HG02885 (cell line): ENCODE results near the gene PRSS8.

ENCODE experiments used
- ATAC-seq: cut with Tn5 transposase; IDR thresholded peaks from one replicate; pipeline ENCODE4 v1.9.1; 2021; ENCODE audit warnings: mild to moderate bottlenecking; ENCODE audit not compliant: unreplicated experiment, poor library complexity

PRSS8 gene

DNA sequence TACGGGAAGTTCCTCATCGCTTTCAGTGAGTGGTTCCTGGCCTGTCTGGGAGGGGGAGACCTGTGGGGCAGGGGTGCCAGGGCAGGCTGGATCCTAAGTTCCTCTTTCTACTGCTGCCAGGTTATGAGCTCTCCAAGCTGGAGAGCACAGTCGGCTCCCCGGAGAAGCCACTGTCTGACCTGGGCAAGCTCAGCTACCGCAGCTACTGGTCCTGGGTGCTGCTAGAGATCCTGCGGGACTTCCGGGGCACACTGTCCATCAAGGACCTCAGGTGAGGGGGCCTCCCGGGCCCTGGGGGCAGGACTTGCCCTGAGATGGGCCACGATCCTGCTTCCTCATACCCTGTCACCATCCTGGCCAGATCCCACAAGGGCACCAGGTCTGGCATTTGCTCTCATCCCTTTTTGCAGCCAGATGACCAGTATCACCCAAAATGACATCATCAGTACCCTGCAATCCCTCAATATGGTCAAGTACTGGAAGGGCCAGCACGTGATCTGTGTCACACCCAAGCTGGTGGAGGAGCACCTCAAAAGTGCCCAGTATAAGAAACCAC is 5.1 kb downstream of the PRSS8 start:
- ATAC-seq = no peak

- no peak for ATAC-seq
Measured at GRCh38 chr16:31129568-31130335, 5.8 kb downstream of the PRSS8 start.

DNA sequence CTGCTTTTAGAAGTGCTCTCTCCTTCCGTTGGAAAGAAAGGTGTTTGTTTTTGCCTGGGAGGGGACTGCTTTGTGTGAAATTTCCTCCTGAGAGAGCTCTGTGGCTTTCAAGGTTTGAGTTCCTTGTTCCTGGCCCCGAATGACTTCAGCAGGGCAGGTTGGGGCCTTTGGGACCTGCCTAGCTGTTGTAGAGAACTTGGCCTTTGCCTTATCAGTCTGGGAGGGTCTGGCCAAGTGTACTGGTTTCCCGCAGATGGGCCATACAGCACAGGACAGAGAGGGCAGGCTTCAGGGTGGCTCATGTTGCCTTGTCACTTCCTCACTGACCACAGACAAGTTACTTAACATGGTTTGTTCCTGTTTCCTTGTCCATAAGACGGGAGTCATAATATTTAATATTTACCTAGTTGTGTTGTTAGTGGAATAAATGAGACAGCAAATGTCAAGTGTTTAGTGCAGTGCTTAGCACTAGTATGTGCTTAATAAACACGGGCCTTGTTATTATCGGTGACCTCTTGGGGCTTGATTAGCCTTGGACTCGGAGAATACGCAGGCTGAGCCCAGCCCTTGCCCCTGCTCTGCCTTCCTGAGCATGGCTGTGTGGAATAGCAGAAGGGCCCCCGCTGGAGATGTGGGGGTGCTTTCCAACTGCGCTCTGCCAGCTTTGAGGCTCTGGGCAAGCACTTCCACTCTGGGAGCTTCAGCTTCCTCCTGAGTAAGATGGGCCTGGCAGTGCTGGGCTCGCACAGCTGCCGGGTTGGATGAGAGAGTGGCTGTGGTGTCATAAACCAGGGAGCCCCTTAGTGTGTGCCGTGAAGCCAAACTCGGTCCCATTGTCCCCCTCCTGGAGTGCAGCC is 6.6 kb downstream of the PRSS8 start:
- no peak for ATAC-seq

- ATAC-seq = no peak
Measured at GRCh38 chr16:31127182-31127581, 8.3 kb downstream of the PRSS8 start.

DNA sequence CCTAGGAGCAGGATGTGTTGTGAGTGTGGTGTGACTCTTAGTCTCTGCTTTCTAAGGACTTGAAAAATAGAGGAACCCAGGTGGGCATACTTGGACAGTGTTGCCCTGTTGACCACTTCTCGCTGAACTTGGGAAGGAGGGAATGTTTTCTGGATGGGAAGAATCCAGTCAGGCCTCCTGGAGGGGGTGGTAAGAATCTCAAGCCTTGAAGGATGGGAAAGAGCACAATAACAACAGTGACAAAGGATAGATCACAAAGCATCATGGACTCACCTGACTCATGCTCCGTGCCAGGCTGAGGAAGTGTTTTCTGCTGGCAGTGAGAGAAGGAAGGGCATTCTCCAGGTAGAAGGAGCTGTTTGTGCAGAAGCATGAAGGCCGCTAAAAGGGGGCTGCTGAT is 9.7 kb downstream of the PRSS8 start:
- no peak for ATAC-seq

- no peak for ATAC-seq
Measured at GRCh38 chr16:31120129-31120528, 15.4 kb downstream of the PRSS8 start.

DNA sequence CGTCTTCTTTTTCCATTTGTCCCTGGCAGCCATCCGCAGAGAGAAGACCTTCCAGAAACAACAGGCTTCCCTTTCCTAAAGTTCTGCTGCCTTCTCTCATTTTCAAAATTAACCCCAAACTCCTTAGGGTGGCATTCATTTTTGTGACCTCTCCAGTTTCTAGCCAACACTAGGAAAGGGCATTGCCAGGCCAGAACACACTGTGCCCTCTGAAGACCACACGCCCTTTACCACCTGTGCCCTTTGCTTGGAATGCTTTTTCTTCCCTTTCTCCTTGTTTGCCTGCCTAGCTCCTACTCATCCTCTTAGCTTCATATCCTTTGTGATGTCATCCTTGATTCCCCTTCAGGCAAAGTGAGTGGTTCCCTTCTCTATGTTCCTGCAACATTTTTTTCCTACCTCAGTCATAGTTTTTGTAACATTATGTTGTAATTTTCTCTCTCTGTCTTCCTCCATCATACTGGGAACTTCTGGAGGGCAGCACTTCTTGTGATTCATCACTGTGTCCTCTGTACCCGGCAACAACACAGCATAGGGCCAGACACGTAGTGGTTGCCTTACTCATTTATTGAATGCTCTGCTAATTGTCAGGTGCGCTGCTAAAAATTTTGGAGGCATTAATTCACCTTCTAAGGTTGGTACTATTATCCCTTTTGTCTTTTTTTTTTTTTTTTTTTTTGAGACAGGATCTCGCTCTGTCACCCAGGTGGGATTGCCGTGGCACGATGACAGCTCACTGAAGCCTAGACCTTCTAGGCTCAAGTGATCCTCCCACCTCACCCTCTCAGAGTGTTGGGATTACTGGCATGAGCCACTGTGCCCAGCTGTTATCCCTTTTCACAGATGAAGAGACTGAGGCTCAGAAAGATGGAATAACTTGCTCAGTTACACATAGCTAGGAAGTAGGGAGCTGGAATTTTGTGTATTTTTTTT is 17.0 kb downstream of the PRSS8 start:
- no peak for ATAC-seq

DNA sequence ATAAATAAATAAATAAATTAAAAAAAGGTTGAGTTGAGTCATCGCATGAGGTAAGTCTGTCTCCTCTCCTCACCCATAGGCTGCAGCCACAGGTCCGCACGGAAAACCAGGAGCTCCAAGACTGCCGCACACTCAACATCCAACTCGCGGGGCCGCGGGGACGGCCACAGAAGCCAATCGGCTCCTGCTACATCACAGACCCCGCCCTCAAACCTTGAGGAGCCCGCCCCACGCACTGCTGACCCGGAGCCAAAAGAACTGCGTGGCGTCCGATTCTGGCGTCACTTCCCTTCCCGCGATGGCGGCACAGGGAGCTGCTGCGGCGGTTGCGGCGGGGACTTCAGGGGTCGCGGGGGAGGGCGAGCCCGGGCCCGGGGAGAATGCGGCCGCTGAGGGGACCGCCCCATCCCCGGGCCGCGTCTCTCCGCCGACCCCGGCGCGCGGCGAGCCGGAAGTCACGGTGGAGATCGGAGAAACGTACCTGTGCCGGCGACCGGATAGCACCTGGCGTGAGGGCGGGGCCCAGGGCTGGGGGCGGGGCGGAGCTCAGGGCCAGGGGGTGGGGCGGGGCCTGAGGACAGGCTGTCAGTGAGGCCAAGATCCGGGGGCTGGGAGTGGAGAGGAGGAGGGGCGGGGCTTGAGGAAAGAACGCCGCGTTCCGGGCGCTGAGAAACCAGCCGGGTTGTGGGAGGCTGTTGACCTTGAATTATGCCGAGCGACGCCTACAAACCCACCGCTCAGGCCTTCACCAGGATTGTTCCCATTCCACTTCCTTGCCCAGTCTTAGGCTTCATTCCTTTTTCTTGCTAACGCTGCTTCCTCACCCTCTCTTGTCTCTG is 17.9 kb downstream of the PRSS8 start, which contains the start of gene KAT8:
TSS of gene KAT8 (plus strand) at position 281 of the 839 bp plus-strand sequence. CDS start at position 299, 18 bp downstream.
- peak; percentile 89 for ATAC-seq

DNA sequence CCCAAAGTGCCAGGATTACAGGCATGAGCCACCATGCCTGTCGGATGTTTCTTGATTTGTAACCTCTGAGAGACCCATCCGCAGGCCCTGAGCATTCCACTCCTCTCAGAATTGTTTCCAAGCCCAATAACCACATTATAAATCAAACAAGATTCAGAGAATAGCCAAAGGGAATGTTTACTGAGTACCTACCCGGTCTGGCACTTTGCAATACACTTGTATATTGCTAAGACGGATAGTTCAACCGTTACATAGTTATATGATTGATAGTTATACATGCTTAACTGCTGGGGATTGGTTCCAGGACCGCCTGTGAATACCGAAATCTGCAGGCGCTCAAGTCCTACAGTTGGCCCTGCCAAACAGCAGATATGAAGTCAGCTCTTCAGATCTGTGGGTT is 21.1 kb downstream of the PRSS8 start:
- ATAC-seq = no peak

- no peak for ATAC-seq
Measured at GRCh38 chr16:31113121-31114120, 22.1 kb downstream of the PRSS8 start.

GRCh38 chr16:31112711-31113110 is 22.8 kb downstream of the PRSS8 start:
- no peak for ATAC-seq

DNA sequence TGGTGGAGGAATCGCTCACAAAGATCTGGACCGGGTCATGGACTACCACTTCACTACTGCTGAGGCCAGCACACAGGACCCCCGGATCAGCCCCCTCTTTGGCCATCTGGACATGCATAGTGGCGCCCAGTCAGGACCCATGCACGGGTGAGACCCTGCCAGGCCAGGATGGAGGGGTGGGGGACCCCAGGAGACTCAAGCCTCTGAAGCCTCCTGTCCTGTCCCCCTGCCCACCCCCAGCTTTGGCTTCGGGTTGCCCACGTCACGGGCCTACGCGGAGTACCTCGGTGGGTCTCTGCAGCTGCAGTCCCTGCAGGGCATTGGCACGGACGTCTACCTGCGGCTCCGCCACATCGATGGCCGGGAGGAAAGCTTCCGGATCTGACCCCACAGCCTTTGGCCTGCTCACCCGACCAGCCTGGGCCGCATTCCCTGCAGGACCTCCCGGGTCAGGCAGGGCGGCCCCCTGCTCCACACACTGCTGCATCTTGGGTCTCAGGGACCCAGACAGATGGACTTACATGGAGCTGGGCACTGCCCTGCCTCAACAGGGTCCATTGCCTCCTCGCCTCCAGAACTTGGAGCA is 23.6 kb downstream of the PRSS8 start:
- no peak for ATAC-seq

- ATAC-seq = no peak
Measured at GRCh38 chr16:31110106-31111034, 25.2 kb downstream of the PRSS8 start.

- ATAC-seq = no peak
Measured at GRCh38 chr16:31109622-31110021, 25.9 kb downstream of the PRSS8 start.

- ATAC-seq = no peak
Measured at GRCh38 chr16:31108794-31109558, 26.6 kb downstream of the PRSS8 start.
